HL-60 (cell line): ENCODE measurements around the gene MSRB3.

Experiments used
- TF ChIP-seq, protein P1 (sequence below): IDR thresholded peaks from one replicate; pipeline ENCODE4 v1.5.1; 2011; ENCODE audit warnings: low read length, control low read depth, inconsistent platforms; ENCODE audit not compliant: insufficient read depth
- TF ChIP-seq, protein P2 (sequence below): IDR thresholded peaks from 2 replicates; pipeline ENCODE4 v1.6.1; 2012; ENCODE audit warnings: low read depth; ENCODE audit not compliant: insufficient replicate concordance

DNA sequence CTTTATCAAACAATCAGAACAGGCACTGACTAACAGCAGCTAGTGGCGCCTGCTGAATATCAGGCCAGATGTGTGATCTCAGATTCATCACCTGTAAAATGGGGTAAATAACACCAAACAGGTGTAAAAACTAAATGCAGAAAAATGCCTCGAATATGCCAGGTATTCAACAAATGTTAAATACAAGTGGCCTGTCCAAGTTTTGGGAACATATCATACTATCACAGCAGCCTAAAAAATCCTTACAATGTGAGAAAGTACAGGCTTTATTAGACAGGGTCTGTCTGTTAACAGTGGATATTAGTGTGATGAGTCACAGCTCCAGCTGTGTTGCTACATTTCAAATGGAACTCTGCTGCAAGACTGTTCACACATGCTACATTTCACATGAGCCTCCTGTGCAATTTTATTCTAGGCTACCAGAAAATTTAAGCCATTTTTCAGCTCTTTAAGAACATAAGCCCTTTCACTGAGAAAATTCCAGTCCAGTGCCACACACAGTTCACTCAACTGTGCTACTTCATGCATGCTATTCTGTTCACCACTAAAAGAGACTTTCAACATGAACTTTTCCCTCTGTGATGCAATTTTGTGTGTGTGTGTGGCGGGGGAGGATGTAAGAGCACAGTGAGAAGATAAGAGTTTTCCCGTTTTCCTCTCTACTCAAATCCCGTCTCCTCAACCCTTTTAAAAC is 56.7 kb downstream of the MSRB3 start:
- TF ChIP-seq, protein P1, sequence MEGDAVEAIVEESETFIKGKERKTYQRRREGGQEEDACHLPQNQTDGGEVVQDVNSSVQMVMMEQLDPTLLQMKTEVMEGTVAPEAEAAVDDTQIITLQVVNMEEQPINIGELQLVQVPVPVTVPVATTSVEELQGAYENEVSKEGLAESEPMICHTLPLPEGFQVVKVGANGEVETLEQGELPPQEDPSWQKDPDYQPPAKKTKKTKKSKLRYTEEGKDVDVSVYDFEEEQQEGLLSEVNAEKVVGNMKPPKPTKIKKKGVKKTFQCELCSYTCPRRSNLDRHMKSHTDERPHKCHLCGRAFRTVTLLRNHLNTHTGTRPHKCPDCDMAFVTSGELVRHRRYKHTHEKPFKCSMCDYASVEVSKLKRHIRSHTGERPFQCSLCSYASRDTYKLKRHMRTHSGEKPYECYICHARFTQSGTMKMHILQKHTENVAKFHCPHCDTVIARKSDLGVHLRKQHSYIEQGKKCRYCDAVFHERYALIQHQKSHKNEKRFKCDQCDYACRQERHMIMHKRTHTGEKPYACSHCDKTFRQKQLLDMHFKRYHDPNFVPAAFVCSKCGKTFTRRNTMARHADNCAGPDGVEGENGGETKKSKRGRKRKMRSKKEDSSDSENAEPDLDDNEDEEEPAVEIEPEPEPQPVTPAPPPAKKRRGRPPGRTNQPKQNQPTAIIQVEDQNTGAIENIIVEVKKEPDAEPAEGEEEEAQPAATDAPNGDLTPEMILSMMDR, result no peak
- TF ChIP-seq, protein P2, sequence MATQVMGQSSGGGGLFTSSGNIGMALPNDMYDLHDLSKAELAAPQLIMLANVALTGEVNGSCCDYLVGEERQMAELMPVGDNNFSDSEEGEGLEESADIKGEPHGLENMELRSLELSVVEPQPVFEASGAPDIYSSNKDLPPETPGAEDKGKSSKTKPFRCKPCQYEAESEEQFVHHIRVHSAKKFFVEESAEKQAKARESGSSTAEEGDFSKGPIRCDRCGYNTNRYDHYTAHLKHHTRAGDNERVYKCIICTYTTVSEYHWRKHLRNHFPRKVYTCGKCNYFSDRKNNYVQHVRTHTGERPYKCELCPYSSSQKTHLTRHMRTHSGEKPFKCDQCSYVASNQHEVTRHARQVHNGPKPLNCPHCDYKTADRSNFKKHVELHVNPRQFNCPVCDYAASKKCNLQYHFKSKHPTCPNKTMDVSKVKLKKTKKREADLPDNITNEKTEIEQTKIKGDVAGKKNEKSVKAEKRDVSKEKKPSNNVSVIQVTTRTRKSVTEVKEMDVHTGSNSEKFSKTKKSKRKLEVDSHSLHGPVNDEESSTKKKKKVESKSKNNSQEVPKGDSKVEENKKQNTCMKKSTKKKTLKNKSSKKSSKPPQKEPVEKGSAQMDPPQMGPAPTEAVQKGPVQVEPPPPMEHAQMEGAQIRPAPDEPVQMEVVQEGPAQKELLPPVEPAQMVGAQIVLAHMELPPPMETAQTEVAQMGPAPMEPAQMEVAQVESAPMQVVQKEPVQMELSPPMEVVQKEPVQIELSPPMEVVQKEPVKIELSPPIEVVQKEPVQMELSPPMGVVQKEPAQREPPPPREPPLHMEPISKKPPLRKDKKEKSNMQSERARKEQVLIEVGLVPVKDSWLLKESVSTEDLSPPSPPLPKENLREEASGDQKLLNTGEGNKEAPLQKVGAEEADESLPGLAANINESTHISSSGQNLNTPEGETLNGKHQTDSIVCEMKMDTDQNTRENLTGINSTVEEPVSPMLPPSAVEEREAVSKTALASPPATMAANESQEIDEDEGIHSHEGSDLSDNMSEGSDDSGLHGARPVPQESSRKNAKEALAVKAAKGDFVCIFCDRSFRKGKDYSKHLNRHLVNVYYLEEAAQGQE, result no peak
